Esophagus muscularis mucosa (tissue), 4 donors: ENCODE measurements around the gene FUT3.

Experiments
- EP300 ChIP-seq: sonication (generic); formaldehyde crosslinking; IDR thresholded peaks from one replicate; pipeline ENCODE4 v1.6.1; 2017; ENCODE audit warnings: antibody characterized with exemption
- POLR2A ChIP-seq: fragments of 450-650 bp; IDR thresholded peaks from one replicate; pipeline ENCODE4 v1.6.1; 2017; ENCODE audit warnings: antibody characterized with exemption, moderate library complexity, mild to moderate bottlenecking, low read depth
- TF ChIP-seq, protein P1 (sequence below), 3 experiments: fragments of 200-600 bp in 2 of 3; fragments of 450-650 bp in 1 of 3; sonication (generic) in 2 of 3; IDR thresholded peaks; one replicate each; pipeline ENCODE4 v1.5.1; 2017 to 2019; ENCODE audit warnings: antibody characterized with exemption in 3 of 3, mild to moderate bottlenecking in 2 of 3, moderate library complexity in 1 of 3

DNA sequence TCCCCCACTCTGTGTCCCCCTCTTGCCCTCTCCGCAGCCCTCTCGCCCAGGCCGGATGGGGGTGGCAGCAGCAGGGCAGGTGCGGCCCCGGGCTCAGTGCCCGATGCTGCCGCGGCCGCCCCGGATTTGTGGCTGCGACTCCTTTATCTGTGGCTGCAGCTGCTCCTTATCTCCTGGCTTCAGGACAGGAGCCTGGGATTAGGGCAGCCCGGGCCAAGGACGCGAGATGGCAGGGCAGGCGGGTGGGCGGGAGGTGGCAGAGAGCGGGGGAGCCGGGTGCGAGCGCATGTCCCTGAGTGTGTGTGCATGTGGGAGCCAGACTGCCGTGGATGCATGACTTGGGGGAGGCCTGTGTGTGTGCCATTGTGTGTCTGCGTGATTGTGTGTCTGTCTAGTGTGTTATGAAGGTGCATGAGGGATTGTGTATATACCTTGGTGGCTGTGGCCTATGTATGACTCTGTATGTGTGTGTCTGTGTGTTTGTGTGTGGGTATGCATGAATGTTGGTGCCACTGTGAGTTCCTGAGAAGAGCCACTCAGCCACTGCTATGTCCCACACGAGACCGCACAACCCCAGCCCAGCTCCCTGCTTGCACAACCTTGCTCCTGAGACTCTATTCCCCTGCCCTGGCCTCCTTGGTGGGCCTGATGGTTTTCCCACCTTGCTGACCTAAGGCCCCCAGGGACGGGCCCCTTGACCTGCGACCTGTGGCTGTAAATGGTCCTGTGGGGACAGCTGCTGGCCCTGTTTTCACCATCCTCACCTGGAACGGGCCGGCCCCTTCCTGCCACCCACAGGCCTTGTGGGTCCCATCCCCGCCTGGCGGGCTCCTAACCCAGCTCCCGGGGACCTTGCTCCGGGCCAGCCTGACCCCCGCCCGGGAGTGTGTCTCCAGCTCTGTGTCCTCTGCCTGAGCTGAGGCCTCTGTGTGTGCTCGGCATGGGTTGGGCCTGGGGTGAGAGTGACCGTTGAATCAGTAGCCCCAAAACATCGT, 51.7 kb downstream of the FUT3 start:
- TF ChIP-seq EP300 (no peak), POLR2A (no peak)
- TF ChIP-seq, protein P1, sequence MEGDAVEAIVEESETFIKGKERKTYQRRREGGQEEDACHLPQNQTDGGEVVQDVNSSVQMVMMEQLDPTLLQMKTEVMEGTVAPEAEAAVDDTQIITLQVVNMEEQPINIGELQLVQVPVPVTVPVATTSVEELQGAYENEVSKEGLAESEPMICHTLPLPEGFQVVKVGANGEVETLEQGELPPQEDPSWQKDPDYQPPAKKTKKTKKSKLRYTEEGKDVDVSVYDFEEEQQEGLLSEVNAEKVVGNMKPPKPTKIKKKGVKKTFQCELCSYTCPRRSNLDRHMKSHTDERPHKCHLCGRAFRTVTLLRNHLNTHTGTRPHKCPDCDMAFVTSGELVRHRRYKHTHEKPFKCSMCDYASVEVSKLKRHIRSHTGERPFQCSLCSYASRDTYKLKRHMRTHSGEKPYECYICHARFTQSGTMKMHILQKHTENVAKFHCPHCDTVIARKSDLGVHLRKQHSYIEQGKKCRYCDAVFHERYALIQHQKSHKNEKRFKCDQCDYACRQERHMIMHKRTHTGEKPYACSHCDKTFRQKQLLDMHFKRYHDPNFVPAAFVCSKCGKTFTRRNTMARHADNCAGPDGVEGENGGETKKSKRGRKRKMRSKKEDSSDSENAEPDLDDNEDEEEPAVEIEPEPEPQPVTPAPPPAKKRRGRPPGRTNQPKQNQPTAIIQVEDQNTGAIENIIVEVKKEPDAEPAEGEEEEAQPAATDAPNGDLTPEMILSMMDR (IDR thresholded peaks at IDR 0.05) = no peak
